CD4-positive, alpha-beta T cell (primary cell): ENCODE measurements around the gene TMEM39B. TPM values are rescaled to one million over a fixed set of nuclear protein-coding genes. Genes with fewer than 3 reads are reported as not detected.

Experiments used
- ATAC-seq: fragments of 200-7000 bp; cut with Tn5 transposase; one replicate; pipeline ENCODE4 v1.10.0; 2022; ENCODE audit warnings: mild to moderate bottlenecking; ENCODE audit not compliant: poor library complexity
- CTCF ChIA-PET: fragments of 350-600 bp; sonication (Branson Sonifier 250); formaldehyde crosslinking; loops from one replicate; lab custom pipeline; 2021; ENCODE audit warnings: antibody characterized with exemption, inconsistent platforms; lab: Charles Lee
- POLR2A ChIA-PET: fragments of 350-600 bp; sonication (Branson Sonifier 250); formaldehyde crosslinking; loops from one replicate; lab custom pipeline; 2021; ENCODE audit warnings: antibody characterized with exemption, inconsistent platforms; lab: Charles Lee
- DNase-seq, 14 experiments: peaks; one replicate each; pipeline ENCODE4 v3.0.0-alpha.2; 2013 to 2020; ENCODE audit warnings: mixed read lengths in 2 of 14
- H3K27ac ChIP-seq, 2 donors: one replicate each; pipeline versions ENCODE4 v1.5.1 to v1.7.0; 2013; ENCODE audit warnings: low read length in 2 of 2, low read depth in 1 of 2, mild to moderate bottlenecking in 1 of 2
- H3K27me3 ChIP-seq, 2 experiments: 1 replicate in 1 of 2; 2 replicates in 1 of 2; pipeline versions ENCODE4 v1.6.1 to v1.7.0; 2013; ENCODE audit warnings: low read length in 2 of 2, control low read depth in 1 of 2, mild to moderate bottlenecking in 1 of 2, moderate library complexity in 1 of 2; ENCODE audit not compliant: insufficient read depth in 2 of 2, control insufficient read depth in 1 of 2
- H3K36me3 ChIP-seq: one replicate; pipeline ENCODE4 v1.6.1; 2013; ENCODE audit warnings: low read length, control low read depth; ENCODE audit not compliant: insufficient read depth
- H3K4me1 ChIP-seq: one replicate; pipeline ENCODE4 v1.6.1; 2013; ENCODE audit warnings: low read length, control low read depth; ENCODE audit not compliant: insufficient read depth
- H3K4me3 ChIP-seq: one replicate; pipeline ENCODE4 v1.5.1; 2013; ENCODE audit warnings: mild to moderate bottlenecking, low read length, moderate library complexity
- H3K9me3 ChIP-seq, 2 experiments: 1 replicate in 1 of 2; 2 replicates in 1 of 2; pipeline versions ENCODE4 v1.6.1 to v1.7.0; 2013; ENCODE audit warnings: low read length in 2 of 2, mild to moderate bottlenecking in 2 of 2, control low read depth in 1 of 2, moderate library complexity in 1 of 2; ENCODE audit not compliant: control insufficient read depth in 1 of 2, insufficient read depth in 1 of 2
- H3K27ac Mint-ChIP-seq: one replicate; pipeline ENCODE4 v1.8.0; 2020; ENCODE audit warnings: mixed read lengths
- H3K27me3 Mint-ChIP-seq: one replicate; pipeline ENCODE4 v1.8.0; 2021; ENCODE audit warnings: mixed read lengths
- H3K36me3 Mint-ChIP-seq: one replicate; pipeline ENCODE4 v1.8.0; 2021; ENCODE audit warnings: low read depth, mixed read lengths
- H3K4me1 Mint-ChIP-seq: one replicate; pipeline ENCODE4 v1.8.0; 2021; ENCODE audit warnings: low read depth, mixed read lengths
- H3K4me3 Mint-ChIP-seq: one replicate; pipeline ENCODE4 v1.8.0; 2020; ENCODE audit warnings: mild to moderate bottlenecking, mixed read lengths
- H3K9me3 Mint-ChIP-seq: one replicate; pipeline ENCODE4 v1.8.0; 2020; ENCODE audit warnings: mixed read lengths
- intact Hi-C, 2 experiments: fragments of 100-400 bp; cut with DNase I in 1 of 2; cut with micrococcal nuclease in 1 of 2; formaldehyde crosslinking; loops; one replicate each; pipeline versions ENCODE4 v1.15.1 to v1.9.0; 2023 to 2025; cut with DNase I, micrococcal nuclease
- polyA plus RNA-seq, 2 donors: library from polyadenylated mRNA; unstranded; fragments of 120-200 nt; gene quantifications; one replicate each; pipeline ENCODE4 v1.2.1, GENCODE V29; 2013
- total RNA-seq, 174 experiments: library from RNA in 2 of 174; stranded (reverse) in 2 of 174; gene quantifications; one replicate each; pipeline ENCODE4 v1.2.3 and lab custom pipeline; 2021 to 2026
- TF ChIP-seq, protein P1 (sequence below): fragments of 200-600 bp; IDR thresholded peaks from one replicate; pipeline ENCODE4 v1.8.0; 2022; ENCODE audit warnings: antibody characterized with exemption, mild to moderate bottlenecking

Gene TMEM39B
- total RNA-seq (1 to 10 TPM; 7.2 to 7.9 TPM), total RNA-seq (lab: John Stamatoyannopoulos, UW) (5.2 to 34.7 (median 14.9) reads per million in 172 experiments)
- 12.6 TPM for polyA plus RNA-seq (2013, experiment 1 of 2)
- polyA plus RNA-seq (2013, experiment 2 of 2) = 14.6 TPM

DNA sequence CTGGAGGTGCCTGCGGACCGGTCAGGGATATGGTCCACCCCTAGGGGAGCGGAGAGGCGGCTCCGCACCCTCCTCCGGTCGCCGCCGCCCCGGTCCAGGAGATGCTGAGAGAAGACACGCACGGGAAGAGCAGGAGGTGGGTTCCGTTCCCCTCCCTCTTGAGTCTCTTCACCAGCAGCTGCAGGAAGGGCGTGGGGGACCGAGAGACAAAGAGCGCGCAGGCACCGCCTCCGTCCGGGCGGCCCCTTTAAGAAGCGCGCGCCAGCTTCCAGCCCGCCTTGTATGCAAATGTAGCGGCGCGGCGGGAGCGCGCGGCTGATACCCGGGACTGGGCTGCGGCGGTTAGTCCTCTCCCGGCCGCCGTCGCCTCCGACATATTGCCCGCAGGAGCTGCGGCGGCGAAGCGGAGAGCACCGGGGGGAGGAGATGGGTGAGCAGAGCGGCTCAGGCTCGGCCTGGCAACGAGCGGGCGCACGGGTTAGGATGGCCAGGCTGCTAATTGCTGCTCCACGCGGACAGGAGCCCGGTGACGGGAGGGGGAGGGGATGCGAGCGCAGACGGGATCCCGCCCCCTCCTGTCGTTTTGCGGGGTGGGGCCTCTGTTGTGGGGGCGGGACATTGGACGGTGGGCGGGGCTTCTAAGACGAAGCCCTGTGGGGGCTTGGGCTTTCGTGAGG lies at the start of gene TMEM39B:
Gene TMEM39B (plus strand): TSS at position 318 of the 677 bp plus-strand sequence. CDS start 109 bp downstream, at position 427.
- H3K4me3 Mint-ChIP-seq = peak within 1 kb of the TSS; percentile 89
- peaks cover 39% of the 10 kb centered on the region for H3K4me1 Mint-ChIP-seq

DNA sequence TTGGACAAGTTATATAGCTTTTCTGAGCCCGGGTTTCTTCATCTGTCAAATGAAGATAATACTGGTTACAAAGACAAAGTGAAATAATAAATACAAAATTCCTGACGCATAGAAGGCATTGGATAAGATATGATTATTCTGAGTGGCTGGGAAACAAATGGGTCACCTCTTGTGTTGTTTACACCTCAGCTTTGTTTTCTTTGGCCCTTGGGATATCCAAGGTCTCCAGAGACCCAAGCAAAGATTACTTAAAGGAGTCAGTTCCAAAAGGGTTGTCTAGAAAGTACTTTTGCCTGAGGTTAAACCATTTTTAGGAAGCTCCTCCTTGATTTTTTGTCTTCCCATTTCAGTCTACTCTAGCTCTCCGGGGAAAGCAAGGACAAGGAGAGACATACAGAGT lies 49.4 kb upstream of the TMEM39B start:
- H3K4me1 Mint-ChIP-seq = peaks cover 58% of the 10 kb centered on the region

More for the DNA sequence above, at the start of gene TMEM39B:
- peak within 1 kb of the TSS; percentile 50 to 68 for H3K27ac ChIP-seq
- ATAC-seq = peak; percentile 84
- DNase-seq = peak; percentile 86 to 98 (median 92)
- peak within 1 kb of the TSS; percentile 71 for H3K4me3 ChIP-seq
- no peaks in the 10 kb centered on the region for H3K27me3 ChIP-seq
- Mint-ChIP-seq H3K27ac (peak within 1 kb of the TSS; percentile 82), H3K9me3 (no peaks in the 10 kb centered on the region), H3K36me3 (peaks cover 47% of the 10 kb centered on the region), H3K27me3 (no peaks in the 10 kb centered on the region)
- no peaks in the 10 kb centered on the region for H3K9me3 ChIP-seq
- POLR2A ChIA-PET = interaction anchor here (0.6 to 3.4 kb wide), 37 partner anchors 8 to 1054 kb away, joined by 3 to 71 read pairs (median 5); partner anchors contain the start of genes BSDC1, CCDC28B, IQCC and KHDRBS1
- intact Hi-C loops = loop anchor here (1.0 to 10.0 kb wide), 8 partner anchors 36 to 744 kb away; partner anchors contain the start of genes KPNA6 (in 2 of the 2), ADGRB2 (in 1 of the 2), BSDC1 (in 1 of the 2) and PEF1 (in 1 of the 2)
- CTCF ChIA-PET = interaction anchor here (1.0 to 5.5 kb wide), 10 partner anchors 9 to 328 kb away, joined by 3 to 39 read pairs (median 4); partner anchors contain the start of genes KHDRBS1, KPNA6 and TXLNA
- peaks cover 18% of the 10 kb centered on the region for H3K36me3 ChIP-seq
- H3K4me1 ChIP-seq = peaks cover 27% of the 10 kb centered on the region
- TF ChIP-seq, protein P1, sequence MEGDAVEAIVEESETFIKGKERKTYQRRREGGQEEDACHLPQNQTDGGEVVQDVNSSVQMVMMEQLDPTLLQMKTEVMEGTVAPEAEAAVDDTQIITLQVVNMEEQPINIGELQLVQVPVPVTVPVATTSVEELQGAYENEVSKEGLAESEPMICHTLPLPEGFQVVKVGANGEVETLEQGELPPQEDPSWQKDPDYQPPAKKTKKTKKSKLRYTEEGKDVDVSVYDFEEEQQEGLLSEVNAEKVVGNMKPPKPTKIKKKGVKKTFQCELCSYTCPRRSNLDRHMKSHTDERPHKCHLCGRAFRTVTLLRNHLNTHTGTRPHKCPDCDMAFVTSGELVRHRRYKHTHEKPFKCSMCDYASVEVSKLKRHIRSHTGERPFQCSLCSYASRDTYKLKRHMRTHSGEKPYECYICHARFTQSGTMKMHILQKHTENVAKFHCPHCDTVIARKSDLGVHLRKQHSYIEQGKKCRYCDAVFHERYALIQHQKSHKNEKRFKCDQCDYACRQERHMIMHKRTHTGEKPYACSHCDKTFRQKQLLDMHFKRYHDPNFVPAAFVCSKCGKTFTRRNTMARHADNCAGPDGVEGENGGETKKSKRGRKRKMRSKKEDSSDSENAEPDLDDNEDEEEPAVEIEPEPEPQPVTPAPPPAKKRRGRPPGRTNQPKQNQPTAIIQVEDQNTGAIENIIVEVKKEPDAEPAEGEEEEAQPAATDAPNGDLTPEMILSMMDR = no peak

DNA sequence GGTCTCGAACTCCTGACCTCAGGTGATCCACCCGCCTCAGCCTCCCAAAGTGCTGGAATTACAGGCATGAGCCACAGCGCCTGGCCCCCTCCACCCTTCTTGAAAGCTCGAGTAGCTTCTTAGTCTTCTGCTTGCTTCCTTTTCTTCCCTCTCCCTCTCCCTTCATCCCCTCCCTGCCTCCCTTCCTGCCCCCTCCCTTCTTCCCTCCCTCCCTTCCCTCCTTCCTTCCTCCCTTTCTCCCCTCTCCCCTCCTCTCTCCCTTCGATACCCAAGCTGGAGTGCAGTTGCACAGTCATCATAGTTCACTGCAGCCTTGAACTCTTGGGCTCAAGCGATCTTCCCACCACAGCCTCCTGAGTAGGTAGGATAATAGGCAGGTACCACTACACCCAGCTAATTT lies 47.2 kb upstream of the TMEM39B start:
- no peaks in the 10 kb centered on the region for H3K27me3 ChIP-seq
- TF ChIP-seq, protein P1 = no peak
- CTCF ChIA-PET = interaction anchor here (0.6 kb wide), 1 partner anchor 16 kb away, joined by 4 read pairs; no protein-coding TSS in a partner anchor
- peaks cover 69% of the 10 kb centered on the region for H3K4me1 Mint-ChIP-seq
- H3K4me1 ChIP-seq = peaks cover 29% of the 10 kb centered on the region
- H3K36me3 Mint-ChIP-seq = peaks cover 59% of the 10 kb centered on the region
- DNase-seq = no peak
- no peak for ATAC-seq
- no peaks in the 10 kb centered on the region for H3K27me3 Mint-ChIP-seq
- no peaks in the 10 kb centered on the region for H3K9me3 Mint-ChIP-seq
- H3K36me3 ChIP-seq = peaks cover 34% of the 10 kb centered on the region
- intact Hi-C loops = no loop called here
- H3K9me3 ChIP-seq = no peaks in the 10 kb centered on the region
- no peak overlapping the region for H3K27ac ChIP-seq
- peak overlapping the region; percentile 38 for H3K4me3 Mint-ChIP-seq
- POLR2A ChIA-PET = no interaction called here
- no peak overlapping the region for H3K27ac Mint-ChIP-seq
- no peak overlapping the region for H3K4me3 ChIP-seq

More for the DNA sequence above, 49.4 kb upstream of the TMEM39B start:
- H3K36me3 Mint-ChIP-seq = peaks cover 49% of the 10 kb centered on the region
- POLR2A ChIA-PET = interaction anchor here (0.6 to 1.9 kb wide), 5 partner anchors 8 to 196 kb away, joined by 3 to 8 read pairs (median 3); partner anchors contain the start of gene KPNA6
- Histone ChIP-seq H3K27me3 (no peaks in the 10 kb centered on the region), H3K9me3 (no peaks in the 10 kb centered on the region), H3K27ac (no peak overlapping the region), H3K36me3 (peaks cover 27% of the 10 kb centered on the region), H3K4me1 (peaks cover 47% of the 10 kb centered on the region), H3K4me3 (no peak overlapping the region)
- no peaks in the 10 kb centered on the region for H3K27me3 Mint-ChIP-seq
- H3K9me3 Mint-ChIP-seq = no peaks in the 10 kb centered on the region
- ATAC-seq (no peak), DNase-seq (no peak)
- TF ChIP-seq, protein P1 = no peak
- CTCF ChIA-PET = interaction anchor here (1.0 to 1.6 kb wide), 3 partner anchors 9 to 84 kb away, joined by 3 read pairs; partner anchors contain the start of gene KPNA6
- H3K27ac Mint-ChIP-seq = peak overlapping the region; percentile 30
- H3K4me3 Mint-ChIP-seq = no peak overlapping the region
- intact Hi-C loops = no loop called here
